Suprapubic skin (tissue), 3 donors: Measurements from ENCODE around the gene CAMK2G.

ENCODE experiments used
- POLR2A ChIP-seq, 2 donors: fragments of 450-650 bp; IDR thresholded peaks; one replicate each; pipeline ENCODE4 v1.6.1; 2017; ENCODE audit warnings: antibody characterized with exemption in 2 of 2, mild to moderate bottlenecking in 2 of 2, moderate library complexity in 2 of 2
- TF ChIP-seq, protein P1 (sequence below), 2 donors: fragments of 200-600 bp in 1 of 2; fragments of 450-650 bp in 1 of 2; sonication (generic) in 1 of 2; IDR thresholded peaks; one replicate each; pipeline ENCODE4 v1.5.1; 2016 to 2019; ENCODE audit warnings: antibody characterized with exemption in 2 of 2, mild to moderate bottlenecking in 1 of 2, moderate library complexity in 1 of 2

DNA sequence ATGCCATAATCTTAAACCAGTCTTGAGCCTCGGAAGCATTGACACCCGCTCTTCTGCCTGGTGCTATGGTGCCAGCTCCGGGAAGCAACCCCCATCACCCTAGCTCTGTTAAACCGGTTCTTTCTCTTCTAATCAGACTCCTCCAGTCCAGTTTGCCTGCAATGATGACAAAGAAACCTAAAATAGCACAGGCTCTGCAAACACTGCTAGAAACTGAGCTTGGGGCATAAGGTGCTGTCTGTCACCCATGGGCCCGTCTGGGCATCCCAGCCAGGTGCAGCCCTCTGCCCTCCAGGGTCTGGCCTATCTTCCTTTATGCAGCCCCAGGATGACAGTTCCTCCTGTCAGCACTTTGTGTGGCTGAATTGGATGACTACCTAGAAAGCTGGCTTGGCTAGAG lies 14.2 kb upstream of the CAMK2G start:
- TF ChIP-seq, protein P1, sequence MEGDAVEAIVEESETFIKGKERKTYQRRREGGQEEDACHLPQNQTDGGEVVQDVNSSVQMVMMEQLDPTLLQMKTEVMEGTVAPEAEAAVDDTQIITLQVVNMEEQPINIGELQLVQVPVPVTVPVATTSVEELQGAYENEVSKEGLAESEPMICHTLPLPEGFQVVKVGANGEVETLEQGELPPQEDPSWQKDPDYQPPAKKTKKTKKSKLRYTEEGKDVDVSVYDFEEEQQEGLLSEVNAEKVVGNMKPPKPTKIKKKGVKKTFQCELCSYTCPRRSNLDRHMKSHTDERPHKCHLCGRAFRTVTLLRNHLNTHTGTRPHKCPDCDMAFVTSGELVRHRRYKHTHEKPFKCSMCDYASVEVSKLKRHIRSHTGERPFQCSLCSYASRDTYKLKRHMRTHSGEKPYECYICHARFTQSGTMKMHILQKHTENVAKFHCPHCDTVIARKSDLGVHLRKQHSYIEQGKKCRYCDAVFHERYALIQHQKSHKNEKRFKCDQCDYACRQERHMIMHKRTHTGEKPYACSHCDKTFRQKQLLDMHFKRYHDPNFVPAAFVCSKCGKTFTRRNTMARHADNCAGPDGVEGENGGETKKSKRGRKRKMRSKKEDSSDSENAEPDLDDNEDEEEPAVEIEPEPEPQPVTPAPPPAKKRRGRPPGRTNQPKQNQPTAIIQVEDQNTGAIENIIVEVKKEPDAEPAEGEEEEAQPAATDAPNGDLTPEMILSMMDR (IDR thresholded peaks at IDR 0.05) = no peak
- TF ChIP-seq POLR2A (IDR thresholded peaks at IDR 0.05) = no peak
